IPS-NIHi7 (cell line): ENCODE data around the gene NUP205.
"Not testable (repeated sequence)": the region's sequence is repeated elsewhere in the genome, so short reads cannot be mapped to it uniquely, and the experiment has no call there.

ENCODE experiments used
- DNase-seq: peaks from one replicate; pipeline ENCODE4 v3.0.0; 2012; ENCODE audit warnings: mixed read lengths; ENCODE audit errors: extremely low spot score

The NUP205 gene

DNA sequence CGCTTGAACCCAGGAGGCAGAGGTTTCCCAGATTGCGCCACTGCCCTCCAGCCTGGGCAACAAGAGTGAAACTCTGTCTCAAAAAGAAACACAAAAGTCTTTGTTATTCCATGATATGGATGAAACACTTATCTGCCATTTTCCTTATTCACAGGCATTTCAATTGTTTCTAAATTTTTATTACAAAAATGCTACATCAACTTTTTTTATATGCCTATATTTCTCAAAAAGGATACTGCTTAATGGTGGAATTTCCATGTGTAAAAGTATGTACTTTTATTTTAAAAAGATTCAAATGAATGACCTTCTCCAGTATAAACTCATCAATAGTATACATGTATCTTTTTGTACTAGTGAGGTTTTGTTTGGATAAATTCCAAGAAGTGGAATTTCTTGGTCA, 62.7 kb downstream of the NUP205 start:
- DNase-seq, result no peak

DNA sequence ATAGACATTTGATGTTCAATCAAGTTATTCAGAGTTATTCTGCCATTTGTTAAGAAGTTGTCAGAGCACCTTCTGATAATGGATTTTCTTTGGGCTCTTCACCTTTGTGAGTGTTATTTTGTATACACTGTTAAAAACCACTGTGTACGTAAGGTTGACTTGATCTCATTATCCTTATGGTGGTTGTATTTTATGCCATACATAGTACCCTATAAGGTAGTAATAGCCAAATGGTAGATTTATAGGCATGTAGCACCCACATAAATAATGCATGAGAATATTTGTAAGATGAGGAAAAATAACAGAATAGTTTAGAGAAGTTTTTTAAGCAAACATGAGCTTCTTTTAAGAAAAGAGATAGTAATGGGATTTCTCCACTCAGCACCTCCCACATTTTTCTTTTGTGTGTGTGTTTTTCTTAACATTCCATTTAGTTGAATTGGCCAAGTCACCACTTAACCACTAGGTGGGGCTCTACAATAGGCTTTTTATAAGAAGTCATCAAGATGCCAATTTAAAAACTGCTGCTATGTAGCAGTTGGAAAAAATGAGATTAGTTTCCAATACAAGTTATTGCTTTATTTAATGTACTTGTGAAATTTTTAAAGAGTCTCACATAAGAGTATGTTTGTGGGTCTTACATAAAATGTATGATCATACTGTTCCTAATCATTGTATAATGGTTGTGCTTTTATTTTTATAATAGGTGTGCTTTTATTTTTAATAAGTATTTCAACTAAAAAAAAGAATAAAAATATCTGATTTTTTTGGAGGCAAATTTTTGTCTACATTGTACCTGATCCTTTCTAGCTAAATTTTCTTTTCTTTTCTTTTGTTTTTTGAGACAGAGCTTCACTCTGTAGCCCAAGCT, 63.5 kb downstream of the NUP205 start:
- DNase-seq, result peak; percentile 61

DNA sequence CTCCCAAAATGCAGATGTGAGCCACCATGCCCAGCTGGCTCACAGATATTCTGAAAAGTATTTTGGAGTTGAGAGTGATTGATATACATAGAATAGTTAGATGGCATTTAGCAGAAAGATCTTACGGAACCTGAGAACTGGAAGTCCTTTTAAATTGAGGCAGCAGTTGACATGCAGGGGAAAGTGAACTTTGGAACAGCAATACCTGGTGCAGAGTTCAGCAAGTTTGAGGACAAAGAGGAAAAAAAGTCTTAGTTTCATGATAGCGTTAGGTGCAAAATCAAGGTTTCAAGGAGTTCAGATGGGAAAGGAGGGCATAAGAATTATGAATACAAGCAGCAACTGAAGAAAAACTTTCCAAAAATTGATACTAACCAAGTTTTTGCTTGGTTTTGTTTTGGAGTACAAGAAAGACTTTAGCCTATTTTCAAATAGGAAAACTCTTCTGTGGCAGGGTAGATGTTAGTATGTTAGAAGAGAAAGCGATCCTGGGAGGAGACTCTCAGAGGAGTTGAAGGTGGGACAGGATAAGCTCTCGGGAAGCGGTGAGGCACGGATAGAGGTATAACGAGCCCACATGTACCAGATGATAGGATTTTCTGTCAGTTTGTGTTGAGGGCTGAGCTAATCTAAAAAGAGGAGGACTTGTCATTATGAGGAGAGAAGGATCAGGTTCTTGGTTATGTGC, 76.6 kb downstream of the NUP205 start:
- DNase-seq, result no peak

GRCh38 chr7:135639690-135640089, 82.0 kb downstream of the NUP205 start:
- DNase-seq, result not testable (repeated sequence)

DNA sequence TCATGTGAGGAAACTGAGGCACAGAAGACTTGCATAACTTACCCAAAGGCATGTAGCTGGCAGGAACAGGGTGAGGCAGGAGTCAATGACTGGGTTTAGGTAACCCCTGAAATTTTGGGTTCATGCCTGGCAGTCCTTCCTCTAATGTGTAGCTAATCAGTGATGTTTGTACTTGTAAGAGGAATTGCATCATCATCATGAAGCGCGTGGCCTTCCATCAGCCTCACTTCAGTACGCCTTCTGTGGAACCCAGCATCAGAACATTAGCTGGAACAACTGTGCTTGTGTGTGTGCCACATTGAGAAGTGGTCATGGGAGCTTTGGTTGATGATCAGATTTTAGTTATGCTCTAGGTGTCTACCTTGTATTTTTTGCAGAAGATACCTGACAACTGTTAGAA, 86.4 kb downstream of the NUP205 start:
- no peak for DNase-seq

DNA sequence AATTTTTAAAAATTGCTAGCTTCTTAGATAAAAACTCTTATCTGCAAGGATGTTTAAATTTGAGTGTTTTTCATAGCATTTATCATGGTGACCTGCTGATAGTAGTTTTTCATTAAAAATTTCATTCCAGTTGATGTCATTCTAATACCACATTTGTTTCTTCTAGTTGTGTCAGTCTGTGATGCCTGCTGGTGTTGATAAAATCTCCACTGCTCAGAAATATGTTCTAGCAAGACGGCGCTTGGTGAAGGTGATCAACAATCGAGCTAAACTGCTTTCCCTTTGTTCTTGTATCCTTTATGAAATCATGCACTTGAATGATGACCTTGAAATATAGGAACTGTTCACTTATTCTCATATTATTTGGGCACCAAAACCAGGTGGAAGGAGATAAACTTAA, 87.0 kb downstream of the NUP205 start:
- no peak for DNase-seq

GRCh38 chr7:135645296-135645904, 87.7 kb downstream of the NUP205 start:
- DNase-seq, result peak; percentile 31

DNA sequence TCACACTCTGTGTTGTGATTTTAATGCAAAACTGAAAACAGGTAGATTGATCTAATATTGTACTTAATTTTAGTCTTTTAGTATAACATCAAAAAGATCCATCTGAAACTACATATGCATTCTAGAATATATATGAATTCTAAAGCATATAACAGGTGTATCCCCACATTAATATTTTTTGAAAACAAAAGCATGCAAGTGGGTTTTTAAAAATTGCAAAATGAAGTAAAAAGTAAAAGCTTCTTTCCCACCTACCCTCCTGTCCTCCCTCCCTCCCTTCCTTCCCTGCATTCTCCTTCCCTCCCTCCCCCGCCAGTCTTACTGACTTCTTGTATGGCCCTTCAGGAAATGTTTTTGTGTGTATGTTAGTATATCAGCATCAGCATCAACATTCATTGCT, 90.0 kb downstream of the NUP205 start:
- no peak for DNase-seq

GRCh38 chr7:135648235-135648634, 90.5 kb downstream of the NUP205 start:
- DNase-seq, result no peak

GRCh38 chr7:135650831-135651573, 93.3 kb downstream of the NUP205 start:
- peak; percentile 20 for DNase-seq

DNA sequence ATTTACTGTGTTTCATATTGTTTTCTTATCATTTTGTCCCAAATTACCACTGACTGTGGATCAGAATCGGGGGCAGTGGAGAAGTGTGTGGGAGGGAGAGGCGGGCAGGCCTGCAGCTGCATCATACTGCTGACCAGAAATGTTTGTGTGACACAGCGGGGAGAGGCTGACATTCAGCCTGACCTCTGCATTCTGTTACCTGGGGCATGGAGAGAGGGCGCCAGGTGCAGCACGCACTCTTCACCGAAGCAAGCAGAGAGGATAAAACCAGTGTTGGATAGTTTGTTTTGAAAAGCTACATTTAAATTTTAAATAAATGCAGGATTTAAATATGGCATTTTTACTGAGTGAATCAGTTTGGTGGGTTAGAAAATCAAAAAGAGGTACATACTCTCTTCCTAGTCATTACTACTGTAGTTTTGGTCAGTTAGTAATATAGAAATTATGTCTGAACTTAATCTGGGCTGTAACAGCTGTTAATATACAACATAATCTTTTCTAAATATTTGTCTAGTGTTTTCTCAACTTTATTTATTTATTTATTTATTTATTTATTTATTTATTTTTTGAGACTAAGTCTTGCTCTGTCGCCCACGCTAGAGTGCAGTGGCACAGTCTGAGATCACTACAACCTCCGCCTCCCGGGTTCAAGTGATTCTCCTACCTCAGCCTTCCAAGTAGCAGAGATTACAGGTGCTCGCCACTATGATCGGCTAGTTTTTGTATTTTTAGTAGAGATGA, 95.8 kb downstream of the NUP205 start:
- peak; percentile 40 for DNase-seq

- DNase-seq, result no peak
Observed at GRCh38 chr7:135658564-135658963, 100.8 kb downstream of the NUP205 start.

- no peak for DNase-seq
Observed at GRCh38 chr7:135659159-135659846, 101.6 kb downstream of the NUP205 start.

GRCh38 chr7:135661311-135662122, 103.8 kb downstream of the NUP205 start:
- DNase-seq, result no peak

- DNase-seq, result no peak
Observed at GRCh38 chr7:135662123-135662372, 104.3 kb downstream of the NUP205 start.

DNA sequence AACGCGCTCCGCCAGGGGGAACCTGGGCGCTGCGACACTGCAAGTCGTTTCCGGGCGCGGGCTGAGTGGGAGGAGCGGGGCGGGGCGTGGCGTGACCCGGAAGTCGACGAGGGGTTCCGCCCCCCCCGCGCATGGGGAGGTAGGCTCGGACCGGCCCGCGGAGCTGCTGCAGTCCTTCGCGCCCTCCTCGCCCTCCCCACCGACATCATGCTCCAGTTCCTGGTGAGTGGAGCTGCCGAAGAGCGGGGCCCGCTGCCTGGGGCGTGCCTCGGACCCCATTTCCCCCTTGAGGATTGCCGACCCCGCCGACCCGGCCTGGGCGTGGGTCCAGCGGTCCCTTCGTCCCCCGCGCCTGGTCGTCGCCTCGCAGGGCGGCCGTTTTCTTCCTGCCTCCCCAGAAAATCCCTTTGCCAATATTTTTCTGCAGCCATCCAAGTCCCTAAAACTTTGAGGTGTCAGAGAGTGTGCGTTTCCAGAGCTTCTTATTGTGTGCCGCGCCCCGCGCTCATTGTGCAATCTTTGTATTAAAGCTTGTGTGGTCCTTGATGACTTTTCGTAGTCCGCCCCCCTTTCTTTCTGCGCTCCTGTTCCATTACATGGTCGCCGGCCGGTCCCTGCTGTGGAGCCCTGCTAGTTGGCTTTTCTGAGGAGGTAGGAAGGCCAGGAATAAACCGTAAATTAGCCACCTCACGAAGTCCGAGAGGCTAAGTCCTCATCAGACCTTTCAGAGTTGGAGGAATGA, 104.8 kb downstream of the NUP205 start, which contains the start of gene STMP1:
TSS of gene STMP1 (plus strand) at position 142 of the 742 bp plus-strand sequence.
- DNase-seq, result peak; percentile 97

GRCh38 chr7:135664046-135664589, 106.4 kb downstream of the NUP205 start:
- DNase-seq, result no peak

GRCh38 chr7:135665042-135665441, 107.3 kb downstream of the NUP205 start:
- no peak for DNase-seq

GRCh38 chr7:135666156-135666555, 108.4 kb downstream of the NUP205 start:
- no peak for DNase-seq
